GM12874 (cell line): ENCODE results near the gene DIAPH1.

Experiments used
- CTCF ChIP-seq: IDR thresholded peaks from 2 replicates; pipeline ENCODE4 v1.5.1; 2011; ENCODE audit warnings: low read depth, mild to moderate bottlenecking, control low read depth, low read length, moderate library complexity; ENCODE audit not compliant: insufficient read depth

The DIAPH1 gene

GRCh38 chr5:141657404-141657803 lies 38.6 kb upstream of the DIAPH1 start:
- no peak for TF ChIP-seq CTCF

- no peak for TF ChIP-seq CTCF
Measured at GRCh38 chr5:141656396-141656795, 37.6 kb upstream of the DIAPH1 start.

GRCh38 chr5:141655020-141655419 lies 36.2 kb upstream of the DIAPH1 start:
- TF ChIP-seq CTCF: no peak

- TF ChIP-seq CTCF: no peak
Measured at GRCh38 chr5:141654298-141654697, 35.5 kb upstream of the DIAPH1 start.

GRCh38 chr5:141651728-141652105 lies 32.9 kb upstream of the DIAPH1 start:
- TF ChIP-seq CTCF: no peak

- no peak for TF ChIP-seq CTCF
Measured at GRCh38 chr5:141650851-141651727, 32.3 kb upstream of the DIAPH1 start, which contains the start of gene FCHSD1. FCHSD1 (minus strand) TSS chr5:141651418; CDS start chr5:141651368, 50 bp downstream.

GRCh38 chr5:141649972-141650371 lies 31.2 kb upstream of the DIAPH1 start:
- TF ChIP-seq CTCF: no peak
